K562 (cell line): ENCODE results near the gene EP300. TPM values are rescaled to one million over a fixed set of nuclear protein-coding genes. Genes with fewer than 3 reads are reported as not detected.

Experiments used
- ATAC-seq: fragments of 200-7000 bp; cut with Tn5 transposase; 3 replicates; pipeline ENCODE4 v1.9.1; 2020; ENCODE audit warnings: moderate library complexity
- BruUV-seq: library from RNA; stranded (reverse); fragments of 400-500 nt; replicated peaks from 2 replicates; lab custom pipeline; 2021; lab: Mats Ljungman, UMichigan
- CTCF ChIA-PET: fragments of 300-600 bp; formaldehyde crosslinking; extraction: SDS; loops from one replicate; lab custom pipeline; 2021; ENCODE audit warnings: low intra/inter-chr PET ratio; lab: Yijun Ruan, JAX
- POLR2A ChIA-PET: fragments of 300-600, 350-650 bp; sonication (Branson Sonifier 250); formaldehyde crosslinking; extraction: SDS; loops from one replicate; lab custom pipeline; 2021; ENCODE audit warnings: antibody characterized with exemption, inconsistent platforms; lab: Yijun Ruan, JAX
- DNase-seq, 4 experiments: peaks; one replicate each; pipeline versions ENCODE4 v3.0.0 to v3.0.0-alpha.2; 2011 to 2018; ENCODE audit warnings: low spot score in 3 of 4, mixed read lengths in 3 of 4; ENCODE audit errors: extremely low read depth in 1 of 4
- FAIRE-seq: peaks from 2 replicates; lab custom pipeline; 2011; peaks lifted over from hg19 to GRCh38; lab: Jason Lieb, UNC
- H2AFZ ChIP-seq: 2 replicates; pipeline ENCODE4 v1.6.0; 2011; ENCODE audit warnings: low read depth, low read length, control low read depth, inconsistent platforms
- H3K27ac ChIP-seq: fragments of 200-600 bp; 3 replicates; pipeline ENCODE4 v1.8.0; 2011; ENCODE audit warnings: low read depth, mild to moderate bottlenecking, control low read depth, inconsistent platforms, low read length, moderate library complexity, mixed read lengths; ENCODE audit errors: extremely low read depth
- H3K27me3 ChIP-seq, 2 experiments: fragments of 300-600 bp in 1 of 2; 2 replicates in 1 of 2; 3 replicates in 1 of 2; pipeline versions ENCODE4 v1.6.0 to v1.8.0; 2011; ENCODE audit warnings: inconsistent platforms in 2 of 2, low read length in 2 of 2, mild to moderate bottlenecking in 1 of 2, mixed read lengths in 1 of 2, moderate library complexity in 1 of 2; ENCODE audit not compliant: control insufficient read depth in 2 of 2, insufficient read depth in 2 of 2
- H3K36me3 ChIP-seq: fragments of 300-600 bp; 3 replicates; pipeline ENCODE4 v1.8.0; 2011; ENCODE audit warnings: mild to moderate bottlenecking, low read length, inconsistent platforms; ENCODE audit not compliant: control insufficient read depth, insufficient read depth
- H3K4me1 ChIP-seq, 2 experiments: fragments of 200-600 bp in 1 of 2; replicated peaks in 1 of 2; 2 replicates in 1 of 2; 3 replicates in 1 of 2; pipeline versions ENCODE4 v1.5.1 to v1.8.0; 2011; ENCODE audit warnings: inconsistent platforms in 2 of 2, low read length in 2 of 2, mild to moderate bottlenecking in 1 of 2, mixed read lengths in 1 of 2, moderate library complexity in 1 of 2; ENCODE audit not compliant: control insufficient read depth in 2 of 2, insufficient read depth in 2 of 2
- H3K4me2 ChIP-seq: 2 replicates; pipeline ENCODE4 v1.6.1; 2011; ENCODE audit warnings: low read length, control low read depth, inconsistent platforms, mixed read lengths; ENCODE audit not compliant: insufficient read depth
- H3K4me3 ChIP-seq: fragments of 200-600 bp; sonication (generic), shearing (Covaris generic); 2 replicates; pipeline ENCODE4 v1.5.1; 2016; ENCODE audit warnings: control low read depth, inconsistent platforms
- H3K79me2 ChIP-seq: fragments of 200-600 bp; 3 replicates; pipeline ENCODE4 v1.8.0; 2011; ENCODE audit warnings: low read length, inconsistent platforms; ENCODE audit not compliant: control insufficient read depth, insufficient read depth
- H3K9ac ChIP-seq, 2 experiments: 2 replicates each; pipeline versions ENCODE4 v1.6.0 to v1.6.1; 2011; ENCODE audit warnings: low read depth in 2 of 2, low read length in 2 of 2, control low read depth in 1 of 2, inconsistent platforms in 1 of 2, mild to moderate bottlenecking in 1 of 2, mixed read lengths in 1 of 2; ENCODE audit not compliant: insufficient read depth in 1 of 2
- H3K9me1 ChIP-seq: one replicate; pipeline ENCODE4 v1.6.0; 2011; ENCODE audit warnings: inconsistent platforms, mild to moderate bottlenecking, low read length, moderate library complexity; ENCODE audit not compliant: control insufficient read depth, insufficient read depth
- H3K9me3 ChIP-seq: replicated peaks from 2 replicates; pipeline ENCODE4 v1.5.1; 2011; ENCODE audit warnings: low read depth, low read length, inconsistent platforms; ENCODE audit not compliant: control insufficient read depth, insufficient read depth
- H4K20me1 ChIP-seq: replicated peaks from 2 replicates; pipeline ENCODE4 v1.6.1; 2011; ENCODE audit warnings: low read length, inconsistent platforms, mixed read lengths; ENCODE audit not compliant: control insufficient read depth, insufficient read depth
- ARNT ChIP-seq, 2 experiments: fragments of 450-650 bp; IDR thresholded peaks; 2 replicates each; pipeline ENCODE4 v1.6.1; 2016; ENCODE audit warnings: mild to moderate bottlenecking in 1 of 2
- CBX5 ChIP-seq: IDR thresholded peaks from 2 replicates; pipeline ENCODE4 v1.6.1; 2014; ENCODE audit warnings: low read depth, borderline replicate concordance
- EZH2 ChIP-seq: IDR thresholded peaks from 2 replicates; pipeline ENCODE4 v1.6.1; 2012; ENCODE audit warnings: low read depth, mild to moderate bottlenecking, inconsistent platforms, low read length, borderline replicate concordance
- GMEB1 ChIP-seq: fragments of 250-450 bp; sonication (Bioruptor Pico); IDR thresholded peaks from 2 replicates; pipeline ENCODE4 v1.4.0; 2020; ENCODE audit warnings: mild to moderate bottlenecking
- HDAC1 ChIP-seq, 2 experiments: fragments of 450-650 bp; IDR thresholded peaks; 2 replicates each; pipeline ENCODE4 v1.6.1; 2016 to 2017; ENCODE audit warnings: inconsistent platforms in 1 of 2, mild to moderate bottlenecking in 1 of 2, moderate library complexity in 1 of 2
- IFI16 ChIP-seq: fragments of 250-450 bp; sonication (Bioruptor Pico); IDR thresholded peaks from 2 replicates; pipeline ENCODE4 v2.1.2; 2022; ENCODE audit warnings: mild to moderate bottlenecking, inconsistent platforms
- MAX ChIP-seq: sonication (generic); formaldehyde crosslinking; IDR thresholded peaks from 2 replicates; pipeline ENCODE4 v1.9.0; 2022; ENCODE audit warnings: mild to moderate bottlenecking, missing genetic modification reagents
- NFE2L1 ChIP-seq: fragments of 450-650 bp; IDR thresholded peaks from 2 replicates; pipeline ENCODE4 v1.6.1; 2016; ENCODE audit warnings: missing genetic modification characterization, low read depth, mild to moderate bottlenecking, missing compliant biosample characterization, moderate library complexity, borderline replicate concordance
- PURB ChIP-seq: sonication (generic); formaldehyde crosslinking; IDR thresholded peaks from 2 replicates; pipeline ENCODE4 v1.9.0; 2021; ENCODE audit warnings: low read depth, mild to moderate bottlenecking, missing genetic modification reagents
- RBBP5 ChIP-seq: fragments of 200-600 bp; sonication (generic); IDR thresholded peaks from 2 replicates; pipeline ENCODE4 v1.6.1; 2012; ENCODE audit warnings: borderline replicate concordance, mild to moderate bottlenecking, low read length, control low read depth, inconsistent platforms; ENCODE audit not compliant: insufficient read depth, poor library complexity, severe bottlenecking
- RHOXF2B ChIP-seq: fragments of 250-450 bp; sonication (Bioruptor Pico); conservative IDR thresholded peaks from 2 replicates; pipeline ENCODE4 v1.5.1; 2021
- SMAD1 ChIP-seq: fragments of 150-350 bp; IDR thresholded peaks from 2 replicates; pipeline ENCODE4 v1.6.1; 2014; ENCODE audit warnings: low read length, low read depth; ENCODE audit not compliant: partially characterized antibody
- SMARCC2 ChIP-seq: fragments of 450-650 bp; IDR thresholded peaks from 2 replicates; pipeline ENCODE4 v1.6.1; 2017; ENCODE audit warnings: antibody characterized with exemption, moderate library complexity, mild to moderate bottlenecking, low read depth
- TBP ChIP-seq: optimal IDR thresholded peaks from 2 replicates; pipeline ENCODE3; 2011; ENCODE audit warnings: low read depth, low read length, improper control_type of control experiment
- ZNF165 ChIP-seq: fragments of 250-450 bp; sonication (Bioruptor Pico); IDR thresholded peaks from 2 replicates; pipeline ENCODE4 v1.4.0; 2020; ENCODE audit warnings: borderline replicate concordance
- ZNF280A ChIP-seq: fragments of 450-650 bp; IDR thresholded peaks from 2 replicates; pipeline ENCODE4 v1.6.1; 2018; ENCODE audit warnings: mild to moderate bottlenecking, low read depth; ENCODE audit not compliant: partially characterized antibody
- ZNF347 ChIP-seq: fragments of 450-650 bp; formaldehyde crosslinking; IDR thresholded peaks from 2 replicates; pipeline ENCODE4 v1.4.0; 2020; ENCODE audit warnings: low read depth, mild to moderate bottlenecking, moderate library complexity
- ZNF445 ChIP-seq: fragments of 250-450 bp; sonication (Bioruptor Pico); IDR thresholded peaks from 2 replicates; pipeline ENCODE4 v1.4.0; 2020; ENCODE audit warnings: low read depth, mild to moderate bottlenecking, moderate library complexity
- WGBS: fragments of 100-300 bp; shearing (Covaris generic); methylation state at CpG from one replicate; pipeline ENCODE4 v1.1.6; 2016; ENCODE audit warnings: low coverage, mixed read lengths; ENCODE audit not compliant: insufficient coverage; ENCODE audit errors: missing lambda C conversion rate; 5-methylcytosine and 5-hydroxymethylcytosine counted together
- in situ Hi-C: fragments of 300-500 bp; cut with MboI; formaldehyde crosslinking; loops from 4 replicates; pipeline ENCODE4 v1.15.0; 2018; ENCODE audit warnings: inconsistent platforms, mixed read lengths
- intact Hi-C: fragments of 100-400 bp; cut with micrococcal nuclease; formaldehyde crosslinking; loops from 2 replicates; pipeline ENCODE4 v1.14.2; 2022
- polyA plus RNA-seq, 8 experiments: library from polyadenylated mRNA; depleted of rRNA in 4 of 8; stranded (reverse) in 5 of 8; unstranded in 3 of 8; fragments of >200 nt; fragmentation: Nextera tagmentation in 2 of 8; fragmentation: Illumina TruSeq in 1 of 8; extraction: Ambion mirVana in 2 of 8; extraction: Trizol in 1 of 8; gene quantifications; 2 replicates each; pipeline versions ENCODE4 v1.2.1 to v1.2.3, GENCODE V29; 2011 to 2014; ENCODE audit warnings: inconsistent platforms in 1 of 8, missing spikeins in 1 of 8
- total RNA-seq, 7 experiments: library from RNA; depleted of rRNA in 6 of 7; stranded (reverse); fragments of >200 nt in 6 of 7; fragmentation: Illumina TruSeq in 2 of 7; extraction: Trizol in 2 of 7; gene quantifications; 2 replicates each; pipeline versions ENCODE4 v1.2.1 to v1.2.3, GENCODE V29; 2011 to 2021; ENCODE audit warnings: low replicate concordance in 1 of 7
- TF ChIP-seq, protein P1 (sequence below): sonication (generic); formaldehyde crosslinking; IDR thresholded peaks from 2 replicates; pipeline ENCODE4 v1.8.0; 2022; ENCODE audit warnings: missing genetic modification reagents, mild to moderate bottlenecking, moderate library complexity, borderline replicate concordance

EP300 gene
- total and polyA plus RNA-seq, 9 of the 15 experiments (the other 6 are each of a cell fraction or from before 2014, with no cell fraction given): 2.2 to 28.6 (median 10.9) TPM

GRCh38 chr22:41215409-41215808 is 123.0 kb downstream of the EP300 start:
- ATAC-seq: no peak
- CTCF ChIA-PET: no interaction called here
- TF ChIP-seq ZNF445 (CRISPR knock-in tag) (peak; percentile 98), SMAD1 (no peak), ZNF165 (no peak), IFI16 (CRISPR knock-in tag) (no peak), RHOXF2B (CRISPR knock-in tag) (no peak), ZNF347 (CRISPR knock-in tag) (no peak), RBBP5 (no peak), PURB (no peak), GMEB1 (CRISPR knock-in tag) (no peak), CBX5 (no peak), MAX (CRISPR knock-in tag) (no peak), TBP (no peak), ARNT (IDR thresholded peaks at IDR 0.05) (no peak), EZH2 (no peak), ZNF280A (peak; percentile 69), SMARCC2 (no peak), HDAC1 (IDR thresholded peaks at IDR 0.05) (no peak), NFE2L1 (no peak)
- TF ChIP-seq, protein P1, sequence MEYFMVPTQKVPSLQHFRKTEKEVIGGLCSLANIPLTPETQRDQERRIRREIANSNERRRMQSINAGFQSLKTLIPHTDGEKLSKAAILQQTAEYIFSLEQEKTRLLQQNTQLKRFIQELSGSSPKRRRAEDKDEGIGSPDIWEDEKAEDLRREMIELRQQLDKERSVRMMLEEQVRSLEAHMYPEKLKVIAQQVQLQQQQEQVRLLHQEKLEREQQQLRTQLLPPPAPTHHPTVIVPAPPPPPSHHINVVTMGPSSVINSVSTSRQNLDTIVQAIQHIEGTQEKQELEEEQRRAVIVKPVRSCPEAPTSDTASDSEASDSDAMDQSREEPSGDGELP (CRISPR knock-in tag): no peak

More at GRCh38 chr22:41215409-41215808, 123.0 kb downstream of the EP300 start:
- WGBS: 98% methylated on average over 6 of the region's 10 CpGs
- POLR2A ChIA-PET: no interaction called here
- H3K9ac ChIP-seq: no peak overlapping the region
- no peak overlapping the region for H2AFZ ChIP-seq
- H3K9me3 ChIP-seq: peaks cover 3% of the 10 kb centered on the region; the same call in 1 of the 2 replicates
- no peak overlapping the region for H3K4me3 ChIP-seq
- BruUV-seq: no TSS peak
- FAIRE-seq (no peak), DNase-seq (no peak)
- H4K20me1 ChIP-seq: no peaks in the 10 kb centered on the region
- peaks cover 48% of the 10 kb centered on the region; the same call in 2 of the 3 replicates for H3K36me3 ChIP-seq
- no peaks in the 10 kb centered on the region for H3K79me2 ChIP-seq
- H3K27ac ChIP-seq: no peak overlapping the region
- H3K27me3 ChIP-seq: no peaks in the 10 kb centered on the region
- peaks cover 2 to 9% of the 10 kb centered on the region in 2 experiments; a peak in 2 of 5 replicates for H3K4me1 ChIP-seq
- peaks cover 3% of the 10 kb centered on the region for H3K9me1 ChIP-seq
- intact Hi-C loops (no loop called here), in situ Hi-C loops (no loop called here)
- H3K4me2 ChIP-seq: no peak overlapping the region
